ENCODE measurements around the gene MAB21L3.

GRCh38 chr1:116119876-116120275 lies 8.7 kb downstream of the MAB21L3 start:
- TF ChIP-seq STAT5B (CRISPR knock-in tag; IDR thresholded peaks at IDR 0.05) = no peak
- no peak for TF ChIP-seq EP300 (IDR thresholded peaks at IDR 0.05; ENCODE audit: low read depth in 2 of 2, low read length in 2 of 2)
- TF ChIP-seq EP300 (CRISPR knock-in tag; IDR thresholded peaks at IDR 0.05; ENCODE audit: borderline replicate concordance) = no peak
- TF ChIP-seq ZNF33A (CRISPR knock-in tag; IDR thresholded peaks at IDR 0.05; ENCODE audit: borderline replicate concordance) = no peak
- TF ChIP-seq, protein P1, sequence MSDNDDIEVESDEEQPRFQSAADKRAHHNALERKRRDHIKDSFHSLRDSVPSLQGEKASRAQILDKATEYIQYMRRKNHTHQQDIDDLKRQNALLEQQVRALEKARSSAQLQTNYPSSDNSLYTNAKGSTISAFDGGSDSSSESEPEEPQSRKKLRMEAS (IDR thresholded peaks at IDR 0.05) = no peak
- no peak for TF ChIP-seq POLR2AphosphoS5 (IDR thresholded peaks at IDR 0.05; ENCODE audit: low read depth, low read length)
- no peak for TF ChIP-seq RFX5 (IDR thresholded peaks at IDR 0.05; ENCODE audit: low read depth, low read length)
- no peak for TF ChIP-seq ZNF234 (CRISPR knock-in tag; conservative IDR thresholded peaks at IDR 0.05)
- TF ChIP-seq SP1 (IDR thresholded peaks at IDR 0.05) = no peak
- TF ChIP-seq SP1 (CRISPR knock-in tag; IDR thresholded peaks at IDR 0.05) = no peak
- no peak for TF ChIP-seq UBTF (CRISPR knock-in tag; IDR thresholded peaks at IDR 0.05)
- TF ChIP-seq ZNF318 (CRISPR knock-in tag; IDR thresholded peaks at IDR 0.05) = no peak
- no peak for TF ChIP-seq ZBTB1 (CRISPR knock-in tag; IDR thresholded peaks at IDR 0.05; ENCODE audit: borderline replicate concordance)
- TF ChIP-seq CTCF (CRISPR knock-in tag; IDR thresholded peaks at IDR 0.05) = no peak
